ENCODE data around the gene CBR3.

The CBR3 gene

DNA sequence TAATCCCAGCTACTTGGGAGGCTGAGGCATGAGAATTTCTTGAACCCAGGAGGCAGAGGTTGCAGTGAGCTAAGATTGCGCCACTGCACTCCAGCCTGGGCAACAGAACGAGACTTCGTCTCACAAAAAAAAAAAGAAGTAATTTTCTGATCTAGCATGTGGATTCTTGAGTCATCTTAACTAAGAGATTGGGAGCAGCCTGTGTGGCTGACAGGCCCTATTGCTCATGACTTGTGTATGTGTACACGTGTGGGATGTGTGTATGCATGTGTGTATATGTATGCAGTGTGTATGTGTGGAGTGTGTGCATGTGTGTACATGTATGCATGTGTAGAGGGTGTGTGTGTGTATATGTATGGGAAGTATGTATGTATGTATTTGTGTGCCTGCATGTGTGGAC is 51.2 kb downstream of the CBR3 start:
- DNase-seq (ENCODE audit: insufficient read length, low spot score): no peak
- TF ChIP-seq, protein P1, sequence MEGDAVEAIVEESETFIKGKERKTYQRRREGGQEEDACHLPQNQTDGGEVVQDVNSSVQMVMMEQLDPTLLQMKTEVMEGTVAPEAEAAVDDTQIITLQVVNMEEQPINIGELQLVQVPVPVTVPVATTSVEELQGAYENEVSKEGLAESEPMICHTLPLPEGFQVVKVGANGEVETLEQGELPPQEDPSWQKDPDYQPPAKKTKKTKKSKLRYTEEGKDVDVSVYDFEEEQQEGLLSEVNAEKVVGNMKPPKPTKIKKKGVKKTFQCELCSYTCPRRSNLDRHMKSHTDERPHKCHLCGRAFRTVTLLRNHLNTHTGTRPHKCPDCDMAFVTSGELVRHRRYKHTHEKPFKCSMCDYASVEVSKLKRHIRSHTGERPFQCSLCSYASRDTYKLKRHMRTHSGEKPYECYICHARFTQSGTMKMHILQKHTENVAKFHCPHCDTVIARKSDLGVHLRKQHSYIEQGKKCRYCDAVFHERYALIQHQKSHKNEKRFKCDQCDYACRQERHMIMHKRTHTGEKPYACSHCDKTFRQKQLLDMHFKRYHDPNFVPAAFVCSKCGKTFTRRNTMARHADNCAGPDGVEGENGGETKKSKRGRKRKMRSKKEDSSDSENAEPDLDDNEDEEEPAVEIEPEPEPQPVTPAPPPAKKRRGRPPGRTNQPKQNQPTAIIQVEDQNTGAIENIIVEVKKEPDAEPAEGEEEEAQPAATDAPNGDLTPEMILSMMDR (IDR thresholded peaks at IDR 0.05; ENCODE audit: insufficient read depth, missing control alignments): no peak
- FAIRE-seq: no peak

DNA sequence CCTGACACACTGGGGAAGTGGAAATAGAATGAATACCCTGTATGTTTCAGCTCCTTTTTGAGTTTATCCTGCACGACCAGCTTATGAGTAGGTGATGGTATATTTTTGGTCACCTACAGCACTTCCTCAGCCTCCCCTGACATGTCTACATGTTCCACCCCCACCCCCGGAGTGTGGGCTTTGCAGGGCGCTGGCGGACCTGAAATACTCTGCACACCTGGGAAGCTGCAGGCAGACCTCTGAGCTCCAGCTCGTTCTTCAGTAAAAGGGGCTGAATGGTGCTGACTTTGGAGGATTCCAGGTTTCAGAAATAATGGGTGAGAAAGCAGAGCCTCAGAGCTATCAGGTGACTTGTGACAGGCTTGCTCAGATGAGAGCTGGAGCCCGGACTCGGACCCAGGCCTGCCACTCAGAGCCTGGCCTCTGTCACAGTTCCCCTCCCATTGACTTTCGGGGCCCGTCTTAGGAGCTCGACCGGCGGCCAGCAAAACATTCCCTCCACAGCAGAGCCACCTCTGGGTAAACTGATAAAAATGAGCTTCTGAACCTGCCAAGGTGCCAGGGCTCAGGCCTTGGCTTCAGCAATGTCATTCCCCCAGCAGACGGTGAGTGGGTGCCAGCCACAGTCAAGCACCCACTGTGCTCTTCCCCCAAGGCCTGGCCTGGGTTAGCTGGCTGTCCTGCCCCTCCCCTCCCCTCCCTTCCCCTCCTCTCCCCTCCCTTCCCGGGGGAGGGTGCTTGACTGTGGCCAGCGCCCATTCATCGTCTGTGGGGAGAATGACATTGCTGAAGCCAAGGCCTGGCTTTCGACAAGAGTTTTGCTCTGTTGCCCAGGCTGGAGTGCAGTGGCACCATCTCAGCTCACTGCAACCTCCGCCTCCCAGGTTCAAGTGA is 51.9 kb downstream of the CBR3 start:
- DNase-seq (ENCODE audit: insufficient read length, low spot score) (no peak), FAIRE-seq (no peak)
- TF ChIP-seq, protein P1 (IDR thresholded peaks at IDR 0.05; ENCODE audit: insufficient read depth, missing control alignments): no peak

DNA sequence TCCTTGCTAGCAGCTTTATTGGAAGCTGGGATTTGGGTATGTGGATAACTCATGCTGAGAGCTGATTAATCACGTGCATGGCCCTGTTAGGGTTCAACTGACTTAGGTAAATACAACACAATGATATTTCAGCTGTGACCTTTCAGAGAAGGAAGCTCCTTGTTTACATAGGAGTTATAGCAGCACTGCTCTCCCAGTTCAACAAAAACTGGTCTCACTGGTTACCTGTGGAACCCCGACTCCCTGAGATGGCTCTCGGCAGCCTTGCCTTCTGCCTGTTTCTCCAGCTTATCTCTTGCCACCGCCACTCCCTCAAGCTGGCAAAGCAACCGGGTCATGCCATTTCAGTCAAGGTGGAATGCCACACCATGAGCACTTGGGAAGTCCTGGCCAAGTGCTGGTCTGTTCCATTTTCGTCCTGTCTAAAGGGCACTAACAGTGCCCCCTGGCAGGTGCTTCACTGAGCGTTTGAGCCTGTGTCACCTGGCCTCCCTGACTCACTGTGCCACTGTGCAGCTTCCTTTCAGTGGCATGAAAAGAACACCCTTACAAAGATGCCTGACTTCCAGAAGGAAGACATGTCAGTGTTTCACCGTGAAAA is 53.3 kb downstream of the CBR3 start:
- TF ChIP-seq, protein P1 (IDR thresholded peaks at IDR 0.05; ENCODE audit: insufficient read depth, missing control alignments): no peak
- FAIRE-seq (no peak), DNase-seq (ENCODE audit: insufficient read length, low spot score) (no peak)

DNA sequence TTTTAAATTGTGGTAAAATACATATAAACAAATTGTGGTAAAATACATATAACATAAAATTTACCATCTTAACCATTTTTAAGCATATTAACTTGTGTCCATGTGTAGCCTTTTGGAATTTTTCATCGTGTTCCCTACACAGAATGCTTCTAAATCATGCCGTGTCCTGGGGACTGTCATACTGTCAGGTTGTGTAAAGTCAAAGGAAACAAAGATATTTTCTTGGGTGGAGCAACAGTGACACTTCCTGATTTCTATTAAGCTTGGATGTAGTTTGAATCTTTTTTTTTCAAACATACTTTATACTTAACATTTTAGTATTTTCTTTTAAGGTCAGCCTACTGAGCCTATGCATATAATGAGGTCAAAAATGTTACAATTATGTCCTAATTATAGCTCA is 54.1 kb downstream of the CBR3 start:
- DNase-seq (ENCODE audit: insufficient read length, low spot score) (no peak), FAIRE-seq (no peak)
- TF ChIP-seq, protein P1 (IDR thresholded peaks at IDR 0.05; ENCODE audit: insufficient read depth, missing control alignments): no peak

DNA sequence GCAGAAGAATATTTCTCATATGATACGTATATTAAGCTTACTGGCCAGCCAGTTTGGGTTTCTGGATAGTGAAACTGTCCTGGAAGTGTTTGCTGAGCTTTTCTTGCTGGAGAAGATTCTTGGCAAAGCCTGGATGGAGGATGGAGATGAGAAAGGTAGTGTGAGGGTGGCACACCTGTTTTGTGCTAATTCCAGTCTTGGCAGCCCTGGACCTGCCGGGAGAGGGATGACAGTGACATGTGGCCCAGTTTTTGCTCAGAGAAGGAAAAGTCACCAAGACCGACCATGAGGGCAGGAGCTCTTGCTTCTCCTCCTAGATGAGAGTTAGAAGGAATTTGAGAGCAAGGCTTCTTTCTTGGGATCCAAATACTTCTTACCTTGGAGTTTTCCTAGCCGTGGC is 55.9 kb downstream of the CBR3 start:
- DNase-seq (ENCODE audit: insufficient read length, low spot score): no peak
- no peak for FAIRE-seq
- TF ChIP-seq, protein P1 (IDR thresholded peaks at IDR 0.05; ENCODE audit: insufficient read depth, missing control alignments): no peak

DNA sequence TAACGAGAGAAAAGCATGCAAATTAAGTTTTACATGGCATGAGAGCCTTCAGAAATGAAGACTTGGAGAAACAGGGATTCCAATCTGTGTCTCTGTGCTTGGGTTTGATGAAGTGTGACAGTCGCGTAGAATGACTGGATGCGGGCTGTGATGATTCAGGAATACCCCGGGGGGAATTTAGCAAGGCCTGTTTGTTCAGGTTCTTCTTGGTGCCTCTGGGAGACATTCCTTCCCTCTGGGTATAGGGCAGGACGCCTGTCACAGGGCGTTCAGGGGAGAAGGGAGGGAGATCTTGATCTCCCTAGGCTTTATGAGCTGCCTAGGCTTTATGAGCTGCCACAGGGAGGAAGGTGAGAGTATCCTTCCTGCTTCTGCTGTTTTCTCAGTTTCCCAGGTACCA is 58.3 kb downstream of the CBR3 start:
- TF ChIP-seq, protein P1 (IDR thresholded peaks at IDR 0.05; ENCODE audit: insufficient read depth, missing control alignments): no peak
- FAIRE-seq (no peak), DNase-seq (ENCODE audit: insufficient read length, low spot score) (no peak)

DNA sequence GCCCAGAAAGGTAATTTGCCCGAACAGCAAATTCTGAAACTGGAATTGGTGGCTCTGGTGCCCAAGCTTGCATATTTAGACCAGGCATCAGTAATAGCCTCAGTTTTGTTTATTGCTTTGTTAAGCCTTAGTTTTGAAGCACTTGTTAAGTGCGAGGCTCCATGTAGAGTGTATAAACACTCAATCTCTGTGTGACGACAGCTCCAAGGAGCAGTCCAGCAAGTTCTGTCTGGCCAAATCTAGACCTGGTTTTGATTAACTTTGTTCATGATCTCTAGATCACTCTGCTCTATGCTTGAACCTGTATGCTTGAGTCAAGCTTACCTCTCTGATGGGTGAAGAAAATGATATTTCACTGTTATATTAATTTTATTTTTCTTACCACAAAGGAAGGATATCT is 59.1 kb downstream of the CBR3 start:
- FAIRE-seq: no peak
- no peak for DNase-seq (ENCODE audit: insufficient read length, low spot score)
- TF ChIP-seq, protein P1 (IDR thresholded peaks at IDR 0.05; ENCODE audit: insufficient read depth, missing control alignments): no peak
